ENCODE results near the gene USP28.
A peak's percentile ranks its signal among the peaks of the same experiment; 100 is the strongest.
"Not testable (repeated sequence)": the region's sequence is repeated elsewhere in the genome, so short reads cannot be mapped to it uniquely, and the experiment has no call there.

The USP28 gene

DNA sequence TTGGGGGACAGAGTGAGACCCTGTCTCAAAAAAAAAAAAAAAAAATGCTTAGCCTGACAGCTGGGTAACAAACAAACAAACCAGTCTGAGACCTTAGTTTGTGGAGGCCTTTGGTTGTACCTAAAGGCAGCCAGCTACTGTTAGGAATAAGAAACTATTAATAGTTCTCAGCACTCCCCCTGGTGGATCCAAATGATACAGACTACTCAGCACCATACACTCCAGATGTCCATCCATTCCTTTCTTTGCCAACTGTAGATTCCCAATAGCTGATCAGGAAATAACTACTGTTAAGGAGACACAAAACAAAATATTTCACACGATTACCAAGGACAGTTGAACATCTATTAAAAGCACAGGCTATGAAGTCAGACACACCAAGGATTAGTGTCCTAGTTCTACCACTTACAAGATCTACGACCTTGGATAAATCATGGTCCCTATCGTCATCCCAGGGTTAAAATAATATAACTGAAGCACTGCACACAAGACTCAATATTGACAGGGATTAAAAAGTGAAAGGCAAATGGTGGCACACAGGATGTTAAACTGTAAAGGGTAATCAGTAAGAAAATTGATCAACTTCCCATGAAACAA lies 78.6 kb downstream of the USP28 start:
- ChIA-PET POLR2A (no interaction called here), CTCF (interaction anchor here (0.5 to 3.5 kb wide), 20 partner anchors 9 to 491 kb away, joined by 3 to 25 read pairs (median 4); partner anchors contain the start of gene ZW10)
- TF ChIP-seq, protein P1, sequence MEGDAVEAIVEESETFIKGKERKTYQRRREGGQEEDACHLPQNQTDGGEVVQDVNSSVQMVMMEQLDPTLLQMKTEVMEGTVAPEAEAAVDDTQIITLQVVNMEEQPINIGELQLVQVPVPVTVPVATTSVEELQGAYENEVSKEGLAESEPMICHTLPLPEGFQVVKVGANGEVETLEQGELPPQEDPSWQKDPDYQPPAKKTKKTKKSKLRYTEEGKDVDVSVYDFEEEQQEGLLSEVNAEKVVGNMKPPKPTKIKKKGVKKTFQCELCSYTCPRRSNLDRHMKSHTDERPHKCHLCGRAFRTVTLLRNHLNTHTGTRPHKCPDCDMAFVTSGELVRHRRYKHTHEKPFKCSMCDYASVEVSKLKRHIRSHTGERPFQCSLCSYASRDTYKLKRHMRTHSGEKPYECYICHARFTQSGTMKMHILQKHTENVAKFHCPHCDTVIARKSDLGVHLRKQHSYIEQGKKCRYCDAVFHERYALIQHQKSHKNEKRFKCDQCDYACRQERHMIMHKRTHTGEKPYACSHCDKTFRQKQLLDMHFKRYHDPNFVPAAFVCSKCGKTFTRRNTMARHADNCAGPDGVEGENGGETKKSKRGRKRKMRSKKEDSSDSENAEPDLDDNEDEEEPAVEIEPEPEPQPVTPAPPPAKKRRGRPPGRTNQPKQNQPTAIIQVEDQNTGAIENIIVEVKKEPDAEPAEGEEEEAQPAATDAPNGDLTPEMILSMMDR (IDR thresholded peaks at IDR 0.05; ENCODE audit: control extremely low read depth, extremely low read depth, low read depth, missing control alignments), result peak; percentile 52
- peak; percentile 55 for DNase-seq (ENCODE audit: extremely low spot score)

- TF ChIP-seq, protein P1 (IDR thresholded peaks at IDR 0.05; ENCODE audit: control extremely low read depth, extremely low read depth, low read depth, missing control alignments), result no peak
- POLR2A ChIA-PET, result no interaction called here
- CTCF ChIA-PET, result no interaction called here
- DNase-seq (ENCODE audit: extremely low spot score), result no peak
Observed at GRCh38 chr11:113789675-113790320, 85.6 kb downstream of the USP28 start.

- CTCF ChIA-PET, result interaction anchor here (2.6 kb wide), 1 partner anchor 8 kb away, joined by 17 read pairs; no protein-coding TSS in a partner anchor
- DNase-seq (ENCODE audit: extremely low spot score); POLR2A ChIA-PET: not testable (repeated sequence)
Observed at GRCh38 chr11:113789016-113789415, 86.4 kb downstream of the USP28 start.

- TF ChIP-seq, protein P1 (IDR thresholded peaks at IDR 0.05; ENCODE audit: control extremely low read depth, extremely low read depth, low read depth, missing control alignments), result no peak
- CTCF ChIA-PET, result interaction anchor here (1.0 to 1.8 kb wide), 4 partner anchors 9 to 18 kb away, joined by 4 to 10 read pairs (median 4); partner anchors contain the start of gene ZW10
- no peak for DNase-seq (ENCODE audit: extremely low spot score)
- POLR2A ChIA-PET, result no interaction called here
Observed at GRCh38 chr11:113782134-113782533, 93.2 kb downstream of the USP28 start.

DNA sequence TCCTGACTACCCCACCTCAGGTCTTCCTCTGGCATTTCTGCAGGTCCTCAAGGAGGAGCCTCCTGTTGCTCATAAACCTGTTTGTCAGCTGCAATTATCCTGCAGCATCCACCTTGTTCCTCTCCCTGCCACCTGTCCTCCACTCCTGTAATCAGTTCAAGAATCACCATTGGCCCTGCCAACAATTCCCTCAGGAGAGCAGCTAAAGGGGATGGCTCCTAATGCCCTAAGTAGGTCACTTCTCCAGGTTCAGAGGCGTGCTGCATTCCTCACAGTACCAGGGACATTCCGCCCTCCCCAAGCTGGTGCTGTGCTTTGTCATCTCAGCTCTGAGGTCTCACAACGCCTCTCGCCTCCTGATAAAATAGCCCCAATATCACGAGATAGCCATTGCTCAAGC lies 93.7 kb downstream of the USP28 start:
- no peak for DNase-seq (ENCODE audit: extremely low spot score)
- TF ChIP-seq, protein P1 (IDR thresholded peaks at IDR 0.05; ENCODE audit: control extremely low read depth, extremely low read depth, low read depth, missing control alignments), result no peak
- POLR2A ChIA-PET, result interaction anchor here (0.6 kb wide), 1 partner anchor 65 kb away, joined by 3 read pairs; no protein-coding TSS in a partner anchor
- CTCF ChIA-PET, result interaction anchor here (1.0 to 1.8 kb wide), 5 partner anchors 9 to 114 kb away, joined by 3 to 10 read pairs (median 4); partner anchors contain the start of gene ZW10

DNA sequence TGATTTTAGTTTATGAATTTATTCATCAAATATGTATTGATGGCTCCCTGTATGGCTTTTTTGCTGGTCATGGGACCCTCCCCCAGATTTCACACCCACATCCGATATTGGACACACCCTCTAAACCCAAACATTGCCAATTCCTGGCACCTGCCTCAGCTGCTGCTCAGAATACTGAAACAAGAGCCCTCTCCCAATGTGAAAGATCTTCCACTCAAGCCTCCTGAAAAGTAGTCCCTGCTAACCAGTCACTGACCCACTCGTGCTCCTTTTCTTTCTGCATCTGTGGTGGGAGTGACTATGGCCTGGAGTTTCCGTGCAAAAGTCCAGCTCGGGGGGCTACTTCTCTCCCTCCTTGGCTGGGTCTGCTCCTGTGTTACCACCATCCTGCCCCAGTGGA lies 95.9 kb downstream of the USP28 start, which contains the start of gene CLDN25:
Gene CLDN25 (plus strand): TSS at position 301 of the 400 bp plus-strand sequence. CDS start 0 bp downstream, at position 301.
- TF ChIP-seq, protein P1 (IDR thresholded peaks at IDR 0.05; ENCODE audit: control extremely low read depth, extremely low read depth, low read depth, missing control alignments), result no peak
- ChIA-PET CTCF (no interaction called here), POLR2A (no interaction called here)
- DNase-seq (ENCODE audit: extremely low spot score), result no peak
